ENCODE measurements around the gene TRAF3IP1. TPM values are rescaled to one million over a fixed set of nuclear protein-coding genes. Genes with fewer than 3 reads are reported as not detected.
"Not testable (repeated sequence)": the region's sequence is repeated elsewhere in the genome, so short reads cannot be mapped to it uniquely, and the experiment has no call there.

Gene TRAF3IP1
- polyA plus RNA-seq, 4 donors = 15.8 to 24.6 (median 22.1) TPM

- DNase-seq (ENCODE audit: low read depth in 4 of 4, low spot score in 2 of 4) = no peak
Measured at GRCh38 chr2:238440331-238440730, 120.0 kb downstream of the TRAF3IP1 start.

- DNase-seq (ENCODE audit: low read depth in 4 of 4, low spot score in 2 of 4) = no peak
Measured at GRCh38 chr2:238440767-238441166, 120.4 kb downstream of the TRAF3IP1 start.

DNA sequence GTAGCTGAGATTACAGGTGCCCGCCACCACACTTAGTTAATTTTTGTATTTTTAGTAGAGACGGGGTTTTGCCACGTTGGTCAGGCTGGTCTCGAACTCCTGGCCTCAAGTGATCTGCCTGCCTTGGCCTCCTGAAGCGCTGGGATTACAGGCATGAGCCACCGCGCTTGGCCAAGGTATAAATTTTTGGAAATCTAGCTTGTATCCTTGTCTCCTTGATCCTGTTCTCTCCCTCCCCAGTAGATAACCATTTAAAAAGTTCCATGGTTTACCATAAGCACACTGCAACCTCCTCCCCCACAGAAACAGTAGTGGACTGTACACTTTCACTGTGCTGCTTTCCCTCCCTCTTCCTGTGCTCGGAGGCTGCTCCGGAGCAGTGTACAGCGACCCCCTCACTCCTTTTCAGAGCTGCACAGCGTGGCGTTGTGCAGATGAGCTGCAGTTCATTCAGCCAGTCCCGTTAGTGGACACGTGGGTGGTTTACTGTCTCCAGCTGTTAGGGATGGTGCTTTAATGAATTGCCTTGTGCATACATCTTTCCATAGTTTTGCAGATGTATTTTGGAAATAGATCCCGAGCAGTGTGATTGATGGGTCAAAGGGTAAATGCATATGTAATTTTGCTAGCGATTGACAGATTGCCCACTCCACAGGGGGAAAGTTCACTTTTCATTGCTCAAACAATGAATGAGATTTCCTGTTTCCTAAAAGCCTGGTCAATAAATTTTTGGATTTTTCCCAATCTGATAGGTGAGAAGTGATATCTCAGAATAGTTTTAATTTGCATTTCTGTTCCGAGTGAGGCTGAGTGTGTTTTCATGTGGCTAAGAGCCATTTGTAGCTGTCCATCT is 121.2 kb downstream of the TRAF3IP1 start:
- no peak for DNase-seq (ENCODE audit: low read depth in 4 of 4, low spot score in 2 of 4)

DNA sequence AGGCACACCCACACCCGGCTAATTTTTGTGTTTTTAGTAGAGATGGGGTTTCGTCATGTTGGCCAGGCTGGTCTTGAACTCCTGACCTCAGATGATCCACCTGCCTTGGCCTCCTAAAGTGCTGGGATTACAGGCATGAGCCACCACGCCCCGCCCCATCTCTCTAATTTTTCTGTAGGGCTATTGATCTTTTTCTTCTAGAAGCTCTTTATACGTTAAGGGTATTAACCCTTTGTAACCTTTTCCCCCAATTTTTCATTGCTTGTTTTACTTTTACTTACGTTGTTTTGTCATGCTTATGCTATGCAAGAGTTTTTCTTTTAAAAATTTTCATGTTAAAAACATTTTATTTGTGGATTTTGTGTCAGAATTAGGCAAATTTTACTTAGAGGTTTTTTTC is 121.9 kb downstream of the TRAF3IP1 start:
- not testable (repeated sequence) for DNase-seq (ENCODE audit: low read depth in 4 of 4, low spot score in 2 of 4)

DNA sequence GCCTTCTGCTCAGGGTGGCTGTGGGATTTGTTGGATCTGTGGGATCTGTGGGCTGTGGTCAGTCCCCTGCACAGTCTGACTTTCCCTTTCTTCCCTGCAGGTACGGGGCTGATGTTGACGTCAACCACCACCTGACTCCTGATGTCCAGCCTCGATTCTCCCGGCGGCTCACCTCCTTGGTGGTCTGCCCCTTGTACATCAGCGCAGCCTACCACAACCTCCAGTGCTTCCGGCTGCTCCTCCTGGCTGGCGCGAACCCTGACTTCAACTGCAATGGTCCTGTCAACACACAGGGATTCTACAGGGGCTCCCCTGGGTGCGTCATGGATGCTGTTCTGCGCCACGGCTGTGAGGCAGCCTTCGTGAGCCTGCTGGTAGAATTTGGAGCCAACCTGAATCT is 123.9 kb downstream of the TRAF3IP1 start:
- DNase-seq (ENCODE audit: low read depth in 4 of 4, low spot score in 2 of 4) = no peak

- DNase-seq (ENCODE audit: low read depth in 4 of 4, low spot score in 2 of 4) = no peak
Measured at GRCh38 chr2:238445409-238446190, 125.3 kb downstream of the TRAF3IP1 start.

DNA sequence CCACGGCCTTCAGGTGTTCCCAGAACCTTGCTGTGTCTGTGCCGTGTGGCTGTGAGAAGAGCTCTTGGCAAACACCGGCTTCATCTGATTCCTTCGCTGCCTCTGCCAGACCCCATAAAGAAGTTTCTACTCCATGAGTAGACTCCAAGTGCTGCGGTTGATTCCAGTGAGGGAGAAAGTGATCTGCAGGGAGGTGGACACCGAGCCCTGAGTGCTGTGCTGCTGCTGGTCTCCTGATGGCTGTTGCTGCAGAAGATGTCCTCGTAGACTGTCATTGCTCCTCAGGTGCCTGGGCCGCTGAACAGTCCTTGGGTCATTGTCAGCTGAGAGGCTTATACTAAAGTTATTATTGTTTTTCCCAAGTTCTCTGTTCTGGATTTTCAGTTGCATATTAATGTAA is 126.1 kb downstream of the TRAF3IP1 start:
- DNase-seq (ENCODE audit: low read depth in 4 of 4, low spot score in 2 of 4) = no peak

DNA sequence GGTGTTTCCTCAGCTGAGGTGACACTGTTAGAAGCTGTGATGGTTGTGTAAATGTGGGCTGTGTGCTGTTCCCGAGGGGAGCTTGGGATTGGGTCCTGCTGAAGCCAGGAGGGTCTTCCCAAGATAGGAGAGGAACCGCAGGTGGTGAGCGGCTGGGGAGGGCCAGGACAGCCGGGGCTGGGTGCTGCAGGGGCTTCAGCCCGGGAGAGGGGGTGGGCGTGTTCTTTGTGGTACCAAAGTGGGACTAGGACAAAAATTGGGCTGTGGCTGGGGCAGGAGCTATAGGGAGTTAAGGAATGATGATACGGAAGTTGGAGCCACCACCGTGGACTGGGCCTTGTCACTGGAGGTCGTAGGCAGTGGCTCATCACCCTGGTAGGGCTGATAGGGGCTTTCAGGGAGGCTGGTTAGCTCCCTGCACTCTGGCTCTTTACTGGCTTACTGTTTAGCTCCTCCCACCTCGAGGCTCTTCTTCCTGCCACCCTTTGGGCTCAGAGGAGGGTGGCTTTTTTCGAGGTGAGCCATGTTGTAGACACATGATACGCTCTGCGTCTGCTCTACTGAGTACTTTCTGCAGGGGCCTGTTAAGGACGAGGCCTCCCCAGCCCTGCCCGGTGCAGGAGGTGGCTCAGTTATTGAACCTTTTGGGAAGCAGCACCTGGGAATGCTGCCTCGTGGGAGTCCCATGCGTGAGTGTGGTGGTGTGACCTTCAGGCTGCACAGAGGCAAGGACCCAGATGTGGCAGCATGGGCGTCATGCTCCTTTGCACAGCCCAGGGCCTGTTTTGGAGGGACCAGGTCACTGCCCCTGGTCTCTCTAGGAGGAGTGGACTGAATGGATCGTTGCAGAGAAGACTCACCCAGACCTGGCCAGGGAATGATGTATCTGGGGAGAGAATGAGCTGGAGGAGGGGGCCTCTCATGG is 128.0 kb downstream of the TRAF3IP1 start:
- no peak for DNase-seq (ENCODE audit: low read depth in 4 of 4, low spot score in 2 of 4)

DNA sequence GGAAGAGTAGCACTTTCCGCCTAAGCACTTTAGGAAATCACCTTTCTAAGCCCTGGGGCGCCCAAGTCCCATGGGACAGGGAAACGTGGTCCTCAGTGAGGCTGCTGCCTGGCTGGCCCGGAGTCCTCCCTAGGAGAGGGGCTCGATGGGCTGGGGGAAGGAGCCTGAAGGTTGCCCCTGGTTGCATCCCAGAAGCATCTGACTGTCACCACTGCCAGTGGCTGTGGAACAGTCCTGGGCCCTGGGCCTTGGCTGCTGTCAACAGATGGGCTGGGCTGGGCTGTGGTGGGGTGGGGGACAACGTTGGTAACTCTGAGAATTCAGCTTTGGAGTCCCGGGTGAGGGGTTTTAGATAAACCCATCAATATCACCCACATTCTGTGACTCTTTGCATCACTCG is 128.9 kb downstream of the TRAF3IP1 start:
- DNase-seq (ENCODE audit: low read depth in 4 of 4, low spot score in 2 of 4) = no peak

GRCh38 chr2:238449909-238450417 is 129.6 kb downstream of the TRAF3IP1 start:
- DNase-seq (ENCODE audit: low read depth in 4 of 4, low spot score in 2 of 4) = no peak

DNA sequence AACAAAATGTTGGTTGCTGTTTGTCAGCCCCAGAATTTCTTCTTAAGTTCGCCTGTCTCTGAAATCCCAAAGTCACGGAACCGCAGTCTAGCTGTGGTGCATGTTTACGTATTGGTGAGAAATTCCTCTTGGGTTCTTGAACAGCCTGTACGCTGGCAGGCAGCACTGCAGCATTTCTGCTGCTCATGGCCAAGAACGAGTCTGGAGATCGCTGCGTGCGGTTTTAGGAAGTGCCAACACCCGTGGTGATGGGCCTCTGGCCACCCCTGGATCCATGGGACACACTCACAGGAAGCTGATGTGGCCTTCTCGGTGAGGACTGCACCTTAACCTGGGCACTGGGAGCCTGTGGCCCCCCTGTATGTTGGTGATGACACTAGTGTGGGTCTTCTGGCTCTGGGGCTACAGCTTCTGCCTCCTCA is 130.1 kb downstream of the TRAF3IP1 start:
- no peak for DNase-seq (ENCODE audit: low read depth in 4 of 4, low spot score in 2 of 4)

Other genes starting within 250 kb of the TRAF3IP1 start
- gene ESPNL, start 220.2 kb upstream of the TRAF3IP1 start, polyA plus RNA-seq (ENCODE audit: insufficient read length in 4 of 4) = 1 to 10 TPM in 3 of 4 donors, under 1 TPM in 1; 0.25 to 3.0 (median 2.1) TPM
- gene KLHL30, start 181.8 kb upstream of the TRAF3IP1 start, polyA plus RNA-seq (ENCODE audit: insufficient read length in 4 of 4) = under 1 TPM; 0.18 to 0.57 (median 0.44) TPM
- gene ERFE, start 161.5 kb upstream of the TRAF3IP1 start, polyA plus RNA-seq (ENCODE audit: insufficient read length in 4 of 4) = 1 to 10 TPM; 4.4 to 7.8 (median 5.1) TPM
- 10 to 100 TPM; 38.8 to 60.8 (median 47.8) TPM for gene ILKAP, start 116.8 kb upstream of the TRAF3IP1 start, polyA plus RNA-seq (ENCODE audit: insufficient read length in 4 of 4)
- gene HES6, start 80.5 kb upstream of the TRAF3IP1 start, polyA plus RNA-seq (ENCODE audit: insufficient read length in 4 of 4) = 10 to 100 TPM in 1 of 4 donors, 1 to 10 TPM in 3; 4.1 to 11.4 (median 7.6) TPM
- 1 to 10 TPM; 5.0 to 8.7 (median 6.5) TPM for gene PER2, start 31.9 kb upstream of the TRAF3IP1 start, polyA plus RNA-seq (ENCODE audit: insufficient read length in 4 of 4)
- gene ASB1, start 106.4 kb downstream of the TRAF3IP1 start, polyA plus RNA-seq (ENCODE audit: insufficient read length in 4 of 4) = 10 to 100 TPM; 29.1 to 33.7 (median 30.4) TPM

Data from left renal cortex interstitium (tissue), 4 donors.